Panc1 (cell line): Measurements from ENCODE around the gene WAS.

Experiments used
- POLR2AphosphoS5 ChIP-seq: IDR thresholded peaks from 2 replicates; pipeline ENCODE4 v1.6.1; 2012; ENCODE audit warnings: mild to moderate bottlenecking, low read depth, low read length, moderate library complexity
- REST ChIP-seq, 2 experiments: IDR thresholded peaks; 2 replicates each; pipeline ENCODE4 v1.6.1; 2011 to 2012; ENCODE audit warnings: low read depth in 2 of 2, control low read depth in 1 of 2, low read length in 1 of 2, mild to moderate bottlenecking in 1 of 2, moderate library complexity in 1 of 2; ENCODE audit not compliant: insufficient read depth in 1 of 2
- TF ChIP-seq, protein P1 (sequence below): fragments of 450-650 bp; IDR thresholded peaks from 2 replicates; pipeline ENCODE4 v1.5.1; 2017; ENCODE audit warnings: mild to moderate bottlenecking

DNA sequence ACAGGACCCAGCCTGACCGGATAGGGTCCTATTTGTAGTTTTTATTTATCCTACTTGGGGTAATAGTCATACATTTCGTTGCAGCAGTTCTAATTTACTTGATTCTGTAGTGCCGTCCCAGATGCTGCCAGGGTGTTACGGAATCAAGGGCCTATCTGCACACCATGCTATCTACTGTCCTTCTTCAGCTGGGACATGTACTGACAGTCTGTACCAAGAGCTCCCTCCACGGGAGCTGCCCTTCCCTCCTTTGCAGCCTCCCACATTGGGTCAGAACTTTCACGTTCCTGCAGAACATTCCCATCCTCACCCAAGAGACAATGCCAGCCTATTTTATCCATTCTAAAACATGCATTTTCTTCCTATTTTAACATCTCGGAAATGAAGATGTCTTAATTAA, 19.6 kb downstream of the WAS start:
- TF ChIP-seq, protein P1, sequence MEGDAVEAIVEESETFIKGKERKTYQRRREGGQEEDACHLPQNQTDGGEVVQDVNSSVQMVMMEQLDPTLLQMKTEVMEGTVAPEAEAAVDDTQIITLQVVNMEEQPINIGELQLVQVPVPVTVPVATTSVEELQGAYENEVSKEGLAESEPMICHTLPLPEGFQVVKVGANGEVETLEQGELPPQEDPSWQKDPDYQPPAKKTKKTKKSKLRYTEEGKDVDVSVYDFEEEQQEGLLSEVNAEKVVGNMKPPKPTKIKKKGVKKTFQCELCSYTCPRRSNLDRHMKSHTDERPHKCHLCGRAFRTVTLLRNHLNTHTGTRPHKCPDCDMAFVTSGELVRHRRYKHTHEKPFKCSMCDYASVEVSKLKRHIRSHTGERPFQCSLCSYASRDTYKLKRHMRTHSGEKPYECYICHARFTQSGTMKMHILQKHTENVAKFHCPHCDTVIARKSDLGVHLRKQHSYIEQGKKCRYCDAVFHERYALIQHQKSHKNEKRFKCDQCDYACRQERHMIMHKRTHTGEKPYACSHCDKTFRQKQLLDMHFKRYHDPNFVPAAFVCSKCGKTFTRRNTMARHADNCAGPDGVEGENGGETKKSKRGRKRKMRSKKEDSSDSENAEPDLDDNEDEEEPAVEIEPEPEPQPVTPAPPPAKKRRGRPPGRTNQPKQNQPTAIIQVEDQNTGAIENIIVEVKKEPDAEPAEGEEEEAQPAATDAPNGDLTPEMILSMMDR: no peak
- TF ChIP-seq POLR2AphosphoS5 (no peak), REST (IDR thresholded peaks at IDR 0.05; ENCODE audit: insufficient read depth in 1 of 2, low read depth in 2 of 2, low read length in 1 of 2) (no peak)
